Left ventricle myocardium inferior (tissue), 1 donor: ENCODE data around the gene HPCAL1. TPM values are rescaled to one million over a fixed set of nuclear protein-coding genes. Genes with fewer than 3 reads are reported as not detected.

ENCODE experiments used
- DNase-seq: peaks from one replicate; pipeline ENCODE4 v3.0.0-alpha.2; 2020
- H3K27ac ChIP-seq: fragments of 200-600 bp; replicated peaks from 2 replicates; pipeline ENCODE4 v1.8.0; 2021
- H3K27me3 ChIP-seq: fragments of 200-600 bp; 2 replicates; pipeline ENCODE4 v1.8.0; 2021; ENCODE audit warnings: low read depth
- H3K36me3 ChIP-seq: fragments of 200-600 bp; 2 replicates; pipeline ENCODE4 v1.8.0; 2021
- H3K4me1 ChIP-seq: fragments of 200-600 bp; 2 replicates; pipeline ENCODE4 v1.8.0; 2021
- H3K4me3 ChIP-seq: fragments of 200-600 bp; 2 replicates; pipeline ENCODE4 v1.8.0; 2021; ENCODE audit warnings: mild to moderate bottlenecking, moderate library complexity
- H3K9me3 ChIP-seq: fragments of 200-600 bp; replicated peaks from 2 replicates; pipeline ENCODE4 v1.8.0; 2021
- CTCF ChIP-seq: fragments of 200-600 bp; IDR thresholded peaks from 2 replicates; pipeline ENCODE4 v1.8.0; 2021; ENCODE audit warnings: antibody characterized with exemption, mild to moderate bottlenecking, borderline replicate concordance
- intact Hi-C: fragments of 100-400 bp; cut with micrococcal nuclease; formaldehyde crosslinking; loops from one replicate; pipeline ENCODE4 v1.11.0; 2022
- total RNA-seq: library from RNA; stranded (reverse); fragmentation: NEBNext Ultra II Directional; extraction: Animal tissue kit (Norgen Biotek cat#: 25700); gene quantifications from one replicate; pipeline ENCODE4 v1.2.1, GENCODE V29; 2021
- donor health status: DM: no; HTN: yes; CAD: no; lungs with severe emphysema.

HPCAL1 gene
- total RNA-seq, 1 donor from 2014 or later, result 29.4 TPM

GRCh38 chr2:10347562-10347948 is 44.9 kb downstream of the HPCAL1 start:
- no peaks in the 10 kb centered on the region for H3K27me3 ChIP-seq
- H3K9me3 ChIP-seq, result no peaks in the 10 kb centered on the region
- intact Hi-C loops, result no loop called here
- no peak for DNase-seq
- TF ChIP-seq CTCF, result no peak
- H3K4me3 ChIP-seq, result no peak overlapping the region
- no peaks in the 10 kb centered on the region for H3K36me3 ChIP-seq
- peak overlapping the region; percentile 42 for H3K27ac ChIP-seq
- peaks cover 60% of the 10 kb centered on the region for H3K4me1 ChIP-seq

- intact Hi-C loops, result no loop called here
- H3K36me3 ChIP-seq, result peaks cover under 1% of the 10 kb centered on the region
- no peak overlapping the region for H3K4me3 ChIP-seq
- DNase-seq, result no peak
- peaks cover 47% of the 10 kb centered on the region for H3K4me1 ChIP-seq
- H3K27me3 ChIP-seq, result no peaks in the 10 kb centered on the region
- H3K27ac ChIP-seq, result peak overlapping the region; percentile 7
- TF ChIP-seq CTCF, result no peak
- H3K9me3 ChIP-seq, result no peaks in the 10 kb centered on the region
Observed at GRCh38 chr2:10348891-10349290, 46.2 kb downstream of the HPCAL1 start.

- Histone ChIP-seq H3K4me3 (no peak overlapping the region), H3K27me3 (no peaks in the 10 kb centered on the region), H3K27ac (no peak overlapping the region), H3K4me1 (peaks cover 29% of the 10 kb centered on the region), H3K36me3 (peaks cover 6% of the 10 kb centered on the region), H3K9me3 (no peaks in the 10 kb centered on the region)
- DNase-seq, result no peak
- intact Hi-C loops, result no loop called here
- no peak for TF ChIP-seq CTCF
Observed at GRCh38 chr2:10350761-10351160, 48.1 kb downstream of the HPCAL1 start.

- Histone ChIP-seq H3K27ac (no peak overlapping the region), H3K9me3 (no peaks in the 10 kb centered on the region), H3K36me3 (peaks cover 6% of the 10 kb centered on the region), H3K27me3 (no peaks in the 10 kb centered on the region), H3K4me1 (peaks cover 14% of the 10 kb centered on the region), H3K4me3 (no peak overlapping the region)
- DNase-seq, result no peak
- TF ChIP-seq CTCF, result no peak
- intact Hi-C loops, result no loop called here
Observed at GRCh38 chr2:10352361-10352760, 49.7 kb downstream of the HPCAL1 start.

- H3K4me3 ChIP-seq, result no peak overlapping the region
- no peaks in the 10 kb centered on the region for H3K27me3 ChIP-seq
- no peak overlapping the region for H3K27ac ChIP-seq
- peaks cover 6% of the 10 kb centered on the region for H3K36me3 ChIP-seq
- no peaks in the 10 kb centered on the region for H3K9me3 ChIP-seq
- no peak for TF ChIP-seq CTCF
- no peak for DNase-seq
- intact Hi-C loops, result no loop called here
- H3K4me1 ChIP-seq, result peaks cover 10% of the 10 kb centered on the region
Observed at GRCh38 chr2:10352972-10353371, 50.3 kb downstream of the HPCAL1 start.

GRCh38 chr2:10353931-10354330 is 51.2 kb downstream of the HPCAL1 start:
- Histone ChIP-seq H3K27me3 (no peaks in the 10 kb centered on the region), H3K36me3 (peaks cover 6% of the 10 kb centered on the region), H3K27ac (no peak overlapping the region), H3K4me1 (peaks cover 8% of the 10 kb centered on the region), H3K9me3 (no peaks in the 10 kb centered on the region), H3K4me3 (no peak overlapping the region)
- no peak for DNase-seq
- intact Hi-C loops, result no loop called here
- TF ChIP-seq CTCF, result no peak
